ENCODE data around the gene SHROOM2. TPM values are rescaled to one million over a fixed set of nuclear protein-coding genes. Genes with fewer than 3 reads are reported as not detected.

Gene SHROOM2
- total RNA-seq (2012; rRNA removed) = under 0.01 and 0.22 TPM in 2 replicates

GRCh38 chrX:9785944-9786797 lies at the start of gene SHROOM2:
SHROOM2 (plus strand) TSS chrX:9786429; CDS start chrX:9786546, 117 bp downstream.
- H3K4me3 ChIP-seq (ENCODE audit: low read length) = peak within 1 kb of the TSS; percentile 51
- no peaks in the 10 kb centered on the region for H3K4me1 ChIP-seq (ENCODE audit: control insufficient read depth, insufficient read depth, low read length)
- peaks cover 5% of the 10 kb centered on the region for H3K9me3 ChIP-seq (replicated peaks; ENCODE audit: low read length)
- H3K4me2 ChIP-seq (ENCODE audit: low read length) = peak within 1 kb of the TSS; percentile 66
- H3K9ac ChIP-seq (ENCODE audit: low read depth, low read length) = no peak within 1 kb of the TSS
- H3K27me3 ChIP-seq (ENCODE audit: control insufficient read depth, insufficient read depth, low read length) = peaks cover 31% of the 10 kb centered on the region
- H3K36me3 ChIP-seq (ENCODE audit: insufficient read depth, low read length) = no peaks in the 10 kb centered on the region

GRCh38 chrX:9737363-9737762 lies 48.9 kb upstream of the SHROOM2 start:
- Histone ChIP-seq H3K9me3 (replicated peaks; ENCODE audit: low read length) (no peaks in the 10 kb centered on the region), H3K27me3 (ENCODE audit: control insufficient read depth, insufficient read depth, low read length) (peaks cover 3% of the 10 kb centered on the region), H3K36me3 (ENCODE audit: insufficient read depth, low read length) (no peaks in the 10 kb centered on the region), H3K4me1 (ENCODE audit: control insufficient read depth, insufficient read depth, low read length) (no peaks in the 10 kb centered on the region), H3K9ac (ENCODE audit: low read depth, low read length) (no peak overlapping the region), H3K4me2 (ENCODE audit: low read length) (no peak overlapping the region), H3K4me3 (ENCODE audit: low read length) (no peak overlapping the region)

GRCh38 chrX:9738151-9738550 lies 48.1 kb upstream of the SHROOM2 start:
- H3K9me3 ChIP-seq (replicated peaks; ENCODE audit: low read length) = no peaks in the 10 kb centered on the region
- no peaks in the 10 kb centered on the region for H3K4me1 ChIP-seq (ENCODE audit: control insufficient read depth, insufficient read depth, low read length)
- no peak overlapping the region for H3K4me2 ChIP-seq (ENCODE audit: low read length)
- peaks cover 3% of the 10 kb centered on the region for H3K27me3 ChIP-seq (ENCODE audit: control insufficient read depth, insufficient read depth, low read length)
- no peak overlapping the region for H3K4me3 ChIP-seq (ENCODE audit: low read length)
- no peak overlapping the region for H3K9ac ChIP-seq (ENCODE audit: low read depth, low read length)
- H3K36me3 ChIP-seq (ENCODE audit: insufficient read depth, low read length) = no peaks in the 10 kb centered on the region

- H3K4me2 ChIP-seq (ENCODE audit: low read length) = no peak overlapping the region
- no peak overlapping the region for H3K9ac ChIP-seq (ENCODE audit: low read depth, low read length)
- no peak overlapping the region for H3K4me3 ChIP-seq (ENCODE audit: low read length)
- H3K27me3 ChIP-seq (ENCODE audit: control insufficient read depth, insufficient read depth, low read length) = peaks cover 3% of the 10 kb centered on the region
- no peaks in the 10 kb centered on the region for H3K4me1 ChIP-seq (ENCODE audit: control insufficient read depth, insufficient read depth, low read length)
- no peaks in the 10 kb centered on the region for H3K36me3 ChIP-seq (ENCODE audit: insufficient read depth, low read length)
- no peaks in the 10 kb centered on the region for H3K9me3 ChIP-seq (replicated peaks; ENCODE audit: low read length)
Observed at GRCh38 chrX:9739130-9739529, 47.1 kb upstream of the SHROOM2 start.

DNA sequence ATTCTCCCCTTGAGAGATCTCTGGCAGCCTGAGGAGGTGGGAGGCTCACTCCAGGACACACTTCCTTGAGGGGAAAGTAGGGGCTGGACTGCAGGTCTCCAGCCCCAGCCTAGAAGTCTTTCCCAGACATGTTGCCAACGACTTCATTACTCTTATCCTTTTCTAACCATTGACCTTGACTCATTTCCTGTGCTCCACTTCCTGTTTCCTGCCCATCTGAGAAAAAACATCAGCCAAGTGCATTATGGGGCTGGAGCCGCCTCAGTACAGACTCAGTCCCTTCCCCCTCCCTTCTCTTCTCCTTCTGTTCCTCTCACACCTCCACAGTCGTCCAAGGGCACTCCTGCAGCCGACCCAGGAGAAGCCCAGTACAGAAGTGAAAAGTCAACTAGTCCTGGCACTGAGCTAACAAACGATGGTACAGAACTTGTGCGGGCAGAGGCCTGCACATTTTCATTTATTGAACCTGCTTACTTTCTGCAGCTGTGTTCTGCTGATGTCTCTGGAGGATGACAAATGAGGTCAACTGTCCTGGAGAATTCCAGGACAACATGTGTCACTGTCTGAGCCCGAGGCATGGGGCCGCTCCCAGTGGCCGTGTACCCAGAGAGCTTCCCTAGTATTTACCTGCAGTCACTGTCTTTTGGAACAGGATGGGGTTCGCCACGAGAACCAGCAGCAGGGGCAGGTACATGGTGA lies 40.7 kb upstream of the SHROOM2 start:
- Histone ChIP-seq H3K9ac (ENCODE audit: low read depth, low read length) (no peak overlapping the region), H3K36me3 (ENCODE audit: insufficient read depth, low read length) (no peaks in the 10 kb centered on the region), H3K4me3 (ENCODE audit: low read length) (no peak overlapping the region), H3K9me3 (replicated peaks; ENCODE audit: low read length) (no peaks in the 10 kb centered on the region), H3K4me2 (ENCODE audit: low read length) (no peak overlapping the region), H3K27me3 (ENCODE audit: control insufficient read depth, insufficient read depth, low read length) (no peaks in the 10 kb centered on the region), H3K4me1 (ENCODE audit: control insufficient read depth, insufficient read depth, low read length) (peaks cover 13% of the 10 kb centered on the region)

DNA sequence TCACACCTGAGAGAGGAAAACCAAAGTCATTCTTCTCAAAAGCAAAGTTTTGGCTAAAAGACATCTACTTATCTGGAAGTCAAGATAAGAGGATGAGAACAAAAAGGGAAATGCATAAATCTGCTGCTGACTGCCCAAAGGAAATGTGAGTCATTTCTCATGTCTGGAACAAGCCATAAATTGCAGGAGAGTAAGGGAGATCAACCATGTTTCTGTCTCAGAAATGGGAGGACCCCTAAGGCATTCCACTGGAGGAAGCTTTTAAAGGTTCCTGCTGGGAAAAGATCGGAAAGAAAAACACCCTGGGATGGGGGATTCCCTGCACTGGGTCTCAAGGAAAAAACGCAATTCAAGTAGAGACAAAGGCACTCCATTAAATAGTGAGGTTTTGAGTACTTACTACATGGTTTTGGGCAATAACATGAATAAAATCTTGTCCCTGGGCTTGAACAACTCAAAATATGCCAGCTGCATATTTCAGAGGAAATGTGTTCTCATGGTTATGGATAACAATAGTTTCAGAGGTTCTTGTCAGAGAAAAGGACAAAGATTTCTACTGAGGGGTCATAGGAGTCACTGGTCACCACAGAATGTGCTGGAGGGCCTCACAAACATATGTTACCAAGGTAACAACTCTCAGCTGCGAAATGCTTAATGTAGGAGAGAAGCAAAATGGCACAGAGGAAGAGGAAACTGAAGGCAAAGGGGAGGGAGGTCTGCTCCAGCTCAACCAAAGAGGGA lies 39.9 kb upstream of the SHROOM2 start:
- Histone ChIP-seq H3K36me3 (ENCODE audit: insufficient read depth, low read length) (no peaks in the 10 kb centered on the region), H3K9ac (ENCODE audit: low read depth, low read length) (no peak overlapping the region), H3K4me1 (ENCODE audit: control insufficient read depth, insufficient read depth, low read length) (peaks cover 13% of the 10 kb centered on the region), H3K4me3 (ENCODE audit: low read length) (no peak overlapping the region), H3K9me3 (replicated peaks; ENCODE audit: low read length) (no peaks in the 10 kb centered on the region), H3K4me2 (ENCODE audit: low read length) (no peak overlapping the region), H3K27me3 (ENCODE audit: control insufficient read depth, insufficient read depth, low read length) (no peaks in the 10 kb centered on the region)

DNA sequence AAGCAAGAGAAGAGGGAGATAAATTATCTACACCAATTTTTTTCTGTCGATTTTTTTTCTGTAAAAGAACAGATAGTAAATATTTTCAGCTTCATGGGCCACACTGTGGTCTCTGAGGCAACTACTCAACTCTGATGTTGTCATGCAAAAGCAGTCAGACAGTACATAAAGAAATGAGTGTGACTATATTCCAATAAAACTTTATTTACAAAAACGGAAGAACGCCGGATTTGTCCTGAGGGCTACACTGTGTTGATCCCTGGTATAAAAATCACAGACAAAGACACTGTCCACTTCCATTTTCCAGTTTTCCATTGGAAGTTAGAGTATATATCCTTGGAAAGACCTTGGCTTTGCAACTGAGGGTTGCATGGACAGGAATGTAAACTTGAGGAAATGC lies 38.6 kb upstream of the SHROOM2 start:
- H3K27me3 ChIP-seq (ENCODE audit: control insufficient read depth, insufficient read depth, low read length) = no peaks in the 10 kb centered on the region
- no peak overlapping the region for H3K4me3 ChIP-seq (ENCODE audit: low read length)
- H3K9me3 ChIP-seq (replicated peaks; ENCODE audit: low read length) = no peaks in the 10 kb centered on the region
- no peak overlapping the region for H3K4me2 ChIP-seq (ENCODE audit: low read length)
- H3K9ac ChIP-seq (ENCODE audit: low read depth, low read length) = no peak overlapping the region
- H3K36me3 ChIP-seq (ENCODE audit: insufficient read depth, low read length) = no peaks in the 10 kb centered on the region
- H3K4me1 ChIP-seq (ENCODE audit: control insufficient read depth, insufficient read depth, low read length) = peaks cover 13% of the 10 kb centered on the region

DNA sequence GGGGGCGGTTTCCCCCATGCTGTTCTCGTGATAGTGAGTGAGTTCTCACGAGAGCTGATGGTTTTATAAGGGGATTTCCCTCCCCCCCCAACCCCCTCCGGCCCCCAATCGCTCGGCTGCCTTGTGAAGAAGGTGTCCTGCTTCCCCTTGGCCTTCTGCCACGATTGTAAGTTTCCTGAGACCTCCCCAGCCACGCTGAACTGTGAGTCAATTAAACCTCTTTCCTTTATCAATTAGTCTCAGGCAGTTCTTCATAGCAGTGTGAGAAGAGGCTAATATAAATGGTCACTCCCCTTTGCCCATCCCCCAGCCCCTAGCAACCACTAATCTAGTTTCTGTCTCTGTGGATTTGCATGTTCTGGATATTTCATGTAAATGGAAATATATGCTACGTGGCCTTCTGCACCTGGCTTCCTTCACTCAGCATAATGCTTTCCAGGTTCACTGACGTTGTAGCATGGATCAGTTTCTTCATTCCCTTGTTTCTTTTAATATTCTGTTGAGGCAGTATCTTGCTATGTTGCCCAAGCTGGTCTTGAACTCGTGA lies 37.0 kb upstream of the SHROOM2 start:
- Histone ChIP-seq H3K9me3 (replicated peaks; ENCODE audit: low read length) (no peaks in the 10 kb centered on the region), H3K9ac (ENCODE audit: low read depth, low read length) (no peak overlapping the region), H3K27me3 (ENCODE audit: control insufficient read depth, insufficient read depth, low read length) (no peaks in the 10 kb centered on the region), H3K4me2 (ENCODE audit: low read length) (no peak overlapping the region), H3K4me1 (ENCODE audit: control insufficient read depth, insufficient read depth, low read length) (peaks cover 13% of the 10 kb centered on the region), H3K4me3 (ENCODE audit: low read length) (no peak overlapping the region), H3K36me3 (ENCODE audit: insufficient read depth, low read length) (no peaks in the 10 kb centered on the region)

- Histone ChIP-seq H3K9me3 (replicated peaks; ENCODE audit: low read length) (no peaks in the 10 kb centered on the region), H3K36me3 (ENCODE audit: insufficient read depth, low read length) (no peaks in the 10 kb centered on the region), H3K9ac (ENCODE audit: low read depth, low read length) (no peak overlapping the region), H3K4me3 (ENCODE audit: low read length) (no peak overlapping the region), H3K27me3 (ENCODE audit: control insufficient read depth, insufficient read depth, low read length) (no peaks in the 10 kb centered on the region), H3K4me1 (ENCODE audit: control insufficient read depth, insufficient read depth, low read length) (no peaks in the 10 kb centered on the region), H3K4me2 (ENCODE audit: low read length) (no peak overlapping the region)
Observed at GRCh38 chrX:9757366-9757765, 28.9 kb upstream of the SHROOM2 start.

DNA sequence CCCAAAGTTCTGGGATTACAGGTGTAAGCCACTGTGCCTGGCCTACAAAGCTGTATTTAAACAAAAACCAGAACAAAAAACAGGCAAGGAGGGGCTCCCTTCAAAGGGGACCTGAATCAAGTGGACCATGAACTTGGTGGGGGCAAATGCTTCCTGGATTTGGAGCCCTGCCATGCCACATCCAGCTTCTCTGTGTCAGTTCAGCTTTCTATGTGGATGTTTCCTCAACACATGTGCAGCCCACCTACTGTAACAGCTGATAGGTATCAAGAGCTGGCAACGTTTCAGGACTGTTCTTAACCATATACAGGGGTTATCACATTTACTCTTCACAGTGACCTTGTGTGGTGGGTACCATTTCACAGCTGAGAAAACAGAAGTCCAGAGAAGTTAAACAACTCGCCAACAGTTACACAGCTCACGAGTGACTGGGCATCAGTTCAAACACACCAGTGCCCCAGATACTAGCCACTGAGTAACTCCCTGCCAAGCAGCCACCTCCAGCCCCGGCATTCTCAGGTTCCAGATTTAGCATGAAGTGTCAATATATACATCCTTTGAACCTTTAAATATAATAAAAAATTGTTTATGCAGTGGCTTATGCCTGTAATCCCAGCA lies 28.1 kb upstream of the SHROOM2 start:
- H3K4me1 ChIP-seq (ENCODE audit: control insufficient read depth, insufficient read depth, low read length) = no peaks in the 10 kb centered on the region
- no peaks in the 10 kb centered on the region for H3K27me3 ChIP-seq (ENCODE audit: control insufficient read depth, insufficient read depth, low read length)
- H3K4me3 ChIP-seq (ENCODE audit: low read length) = no peak overlapping the region
- no peak overlapping the region for H3K4me2 ChIP-seq (ENCODE audit: low read length)
- no peak overlapping the region for H3K9ac ChIP-seq (ENCODE audit: low read depth, low read length)
- no peaks in the 10 kb centered on the region for H3K36me3 ChIP-seq (ENCODE audit: insufficient read depth, low read length)
- H3K9me3 ChIP-seq (replicated peaks; ENCODE audit: low read length) = no peaks in the 10 kb centered on the region

GRCh38 chrX:9759337-9759736 lies 26.9 kb upstream of the SHROOM2 start:
- Histone ChIP-seq H3K4me2 (ENCODE audit: low read length) (no peak overlapping the region), H3K4me1 (ENCODE audit: control insufficient read depth, insufficient read depth, low read length) (no peaks in the 10 kb centered on the region), H3K27me3 (ENCODE audit: control insufficient read depth, insufficient read depth, low read length) (no peaks in the 10 kb centered on the region), H3K4me3 (ENCODE audit: low read length) (no peak overlapping the region), H3K9me3 (replicated peaks; ENCODE audit: low read length) (no peaks in the 10 kb centered on the region), H3K36me3 (ENCODE audit: insufficient read depth, low read length) (no peaks in the 10 kb centered on the region), H3K9ac (ENCODE audit: low read depth, low read length) (no peak overlapping the region)

Measured in skeletal muscle satellite cell (primary cell).